H9 (cell line): ENCODE measurements around the gene PRR20D. TPM values are rescaled to one million over a fixed set of nuclear protein-coding genes. Genes with fewer than 3 reads are reported as not detected.
"Not testable (repeated sequence)": the region's sequence is repeated elsewhere in the genome, so short reads cannot be mapped to it uniquely, and the experiment has no call there.

Experiments
- DNase-seq: peaks from one replicate; pipeline ENCODE4 v3.0.0-alpha.2; 2017
- H2AFZ ChIP-seq: one replicate; pipeline ENCODE4 v1.6.1; 2013; ENCODE audit warnings: mild to moderate bottlenecking, low read length, control low read depth, moderate library complexity
- H2AK5ac ChIP-seq: 2 replicates; pipeline ENCODE4 v1.6.1; 2013; ENCODE audit warnings: low read length, control low read depth, mixed read lengths; ENCODE audit not compliant: insufficient read length
- H2BK120ac ChIP-seq: one replicate; pipeline ENCODE4 v1.6.1; 2013; ENCODE audit warnings: low read depth, mild to moderate bottlenecking, low read length, control low read depth, inconsistent platforms; ENCODE audit not compliant: poor library complexity, severe bottlenecking
- H2BK12ac ChIP-seq: 2 replicates; pipeline ENCODE4 v1.6.1; 2013; ENCODE audit warnings: low read length, control low read depth, mixed read lengths, low read depth; ENCODE audit not compliant: insufficient read length
- H2BK15ac ChIP-seq: 2 replicates; pipeline ENCODE4 v1.6.1; 2013; ENCODE audit warnings: low read depth, low read length, control low read depth
- H2BK20ac ChIP-seq: one replicate; pipeline ENCODE4 v1.6.1; 2013; ENCODE audit warnings: low read depth, mild to moderate bottlenecking, low read length, control low read depth, inconsistent platforms; ENCODE audit not compliant: poor library complexity, severe bottlenecking
- H2BK5ac ChIP-seq: 2 replicates; pipeline ENCODE4 v1.6.1; 2013; ENCODE audit warnings: low read length, control low read depth, mixed read lengths; ENCODE audit not compliant: insufficient read length
- H3K14ac ChIP-seq: 2 replicates; pipeline ENCODE4 v1.6.1; 2013; ENCODE audit warnings: low read length, control low read depth; ENCODE audit not compliant: insufficient read depth
- H3K18ac ChIP-seq: 2 replicates; pipeline ENCODE4 v1.6.1; 2013; ENCODE audit warnings: low read depth, mild to moderate bottlenecking, mixed read lengths, low read length, control low read depth; ENCODE audit not compliant: insufficient read length
- H3K23ac ChIP-seq: 2 replicates; pipeline ENCODE4 v1.6.1; 2013; ENCODE audit warnings: low read length, control low read depth, mixed read lengths, low read depth; ENCODE audit not compliant: insufficient read length
- H3K23me2 ChIP-seq: 2 replicates; pipeline ENCODE4 v1.6.1; 2013; ENCODE audit warnings: low read depth, mild to moderate bottlenecking, mixed read lengths, low read length, control low read depth; ENCODE audit not compliant: insufficient read length, poor library complexity, severe bottlenecking
- H3K27ac ChIP-seq: 2 replicates; pipeline ENCODE4 v1.5.1; 2013; ENCODE audit warnings: low read length, control low read depth, mixed read lengths, low read depth; ENCODE audit not compliant: insufficient read length
- H3K27me3 ChIP-seq: 2 replicates; pipeline ENCODE4 v1.6.1; 2013; ENCODE audit warnings: low read length, control low read depth, inconsistent platforms; ENCODE audit not compliant: insufficient read depth
- H3K4ac ChIP-seq: 2 replicates; pipeline ENCODE4 v1.6.1; 2013; ENCODE audit warnings: low read depth, mild to moderate bottlenecking, control low read depth, inconsistent platforms, low read length, moderate library complexity
- H3K4me1 ChIP-seq: 2 replicates; pipeline ENCODE4 v1.6.1; 2013; ENCODE audit warnings: low read length, control low read depth, inconsistent platforms; ENCODE audit not compliant: insufficient read depth
- H3K4me2 ChIP-seq: 2 replicates; pipeline ENCODE4 v1.6.1; 2013; ENCODE audit warnings: low read length, control low read depth, mixed read lengths; ENCODE audit not compliant: insufficient read length, insufficient read depth
- H3K56ac ChIP-seq: 2 replicates; pipeline ENCODE4 v1.6.1; 2013; ENCODE audit warnings: low read depth, mild to moderate bottlenecking, mixed read lengths, low read length, control low read depth; ENCODE audit not compliant: insufficient read length
- H3K79me1 ChIP-seq: 2 replicates; pipeline ENCODE4 v1.6.1; 2013; ENCODE audit warnings: low read depth, mild to moderate bottlenecking, moderate library complexity, low read length, control low read depth, inconsistent platforms; ENCODE audit not compliant: insufficient read depth, poor library complexity, severe bottlenecking
- H3K79me2 ChIP-seq: 2 replicates; pipeline ENCODE4 v1.6.1; 2013; ENCODE audit warnings: low read length, control low read depth, inconsistent platforms; ENCODE audit not compliant: insufficient read depth
- H3K9ac ChIP-seq: 2 replicates; pipeline ENCODE4 v1.6.1; 2013; ENCODE audit warnings: low read length, control low read depth, mixed read lengths; ENCODE audit not compliant: insufficient read length; ENCODE audit errors: extremely low read depth
- H3K9me3 ChIP-seq: one replicate; pipeline ENCODE4 v1.6.1; 2013; ENCODE audit warnings: low read depth, low read length, inconsistent platforms; ENCODE audit not compliant: control insufficient read depth
- H3T11ph ChIP-seq: one replicate; pipeline ENCODE4 v1.6.1; 2013; ENCODE audit warnings: mild to moderate bottlenecking, low read length, control low read depth, inconsistent platforms
- H4K20me1 ChIP-seq: one replicate; pipeline ENCODE4 v1.6.1; 2013; ENCODE audit not compliant: control insufficient read depth, insufficient read length, insufficient read depth
- H4K5ac ChIP-seq: 2 replicates; pipeline ENCODE4 v1.6.1; 2013; ENCODE audit warnings: low read depth, mild to moderate bottlenecking, mixed read lengths, low read length, control low read depth; ENCODE audit not compliant: insufficient read length
- H4K8ac ChIP-seq: replicated peaks from 2 replicates; pipeline ENCODE4 v1.6.1; 2013; ENCODE audit warnings: low read length, control low read depth, mixed read lengths, low read depth; ENCODE audit not compliant: insufficient read length
- H4K91ac ChIP-seq: 2 replicates; pipeline ENCODE4 v1.6.1; 2013; ENCODE audit warnings: low read depth, mild to moderate bottlenecking, moderate library complexity, mixed read lengths, low read length, control low read depth; ENCODE audit not compliant: insufficient read length
- H3K27ac Mint-ChIP-seq, 3 experiments: 2 replicates in 2 of 3; 3 replicates in 1 of 3; pipeline ENCODE4 v1.8.0; 2020 to 2021; ENCODE audit warnings: mixed read lengths in 3 of 3, mild to moderate bottlenecking in 1 of 3, moderate library complexity in 1 of 3
- H3K27me3 Mint-ChIP-seq: 2 replicates; pipeline ENCODE4 v1.8.0; 2021; ENCODE audit warnings: low read depth, mild to moderate bottlenecking, moderate library complexity, mixed read lengths
- H3K36me3 Mint-ChIP-seq, 3 experiments: 2 replicates in 2 of 3; 3 replicates in 1 of 3; pipeline ENCODE4 v1.8.0; 2020 to 2021; ENCODE audit warnings: low read depth in 3 of 3, mixed read lengths in 3 of 3; ENCODE audit not compliant: insufficient read depth in 1 of 3
- H3K4me1 Mint-ChIP-seq, 2 experiments: 2 replicates each; pipeline ENCODE4 v1.8.0; 2020; ENCODE audit warnings: mixed read lengths in 2 of 2
- H3K4me3 Mint-ChIP-seq, 2 experiments: 2 replicates in 1 of 2; 3 replicates in 1 of 2; pipeline ENCODE4 v1.8.0; 2020 to 2021; ENCODE audit warnings: mild to moderate bottlenecking in 2 of 2, mixed read lengths in 2 of 2, moderate library complexity in 1 of 2
- H3K9me3 Mint-ChIP-seq, 2 experiments: 2 replicates in 1 of 2; 3 replicates in 1 of 2; pipeline ENCODE4 v1.8.0; 2020; ENCODE audit warnings: mild to moderate bottlenecking in 2 of 2, mixed read lengths in 2 of 2, moderate library complexity in 1 of 2
- WGBS: extraction: QIAGEN DNeasy Blood & Tissue Kit; methylation state at CpG from one replicate; pipeline ENCODE4 v1.1.7; 2013; ENCODE audit warnings: missing lambda C conversion rate, low lambda C conversion rate, mixed read lengths; ENCODE audit not compliant: insufficient read length; ENCODE audit errors: extremely low coverage; 5-methylcytosine and 5-hydroxymethylcytosine counted together
- total RNA-seq: library from RNA; stranded (reverse); gene quantifications from 2 replicates; pipeline ENCODE4 v1.2.1, GENCODE V29; 2021
- TF ChIP-seq, protein P1 (sequence below): fragments of 200-600 bp; sonication (generic); conservative IDR thresholded peaks from 3 replicates; pipeline ENCODE4 v1.8.0; 2021; ENCODE audit warnings: antibody characterized with exemption, mild to moderate bottlenecking

PRR20D gene
- total RNA-seq, 1 experiment from 2014 or later = not detected

- H3K9me3 ChIP-seq = no peaks in the 10 kb centered on the region
- H3K4me1 ChIP-seq = no peaks in the 10 kb centered on the region
- H4K8ac ChIP-seq = no peak overlapping the region
- no peak overlapping the region for H3T11ph ChIP-seq
- no peak overlapping the region for H3K4me2 ChIP-seq
- no peak overlapping the region for H3K4me3 Mint-ChIP-seq
- H2BK120ac ChIP-seq = no peak overlapping the region
- H2BK5ac ChIP-seq = no peak overlapping the region
- no peaks in the 10 kb centered on the region for H3K79me2 ChIP-seq
- H3K23me2 ChIP-seq = no peaks in the 10 kb centered on the region
- H2BK15ac ChIP-seq = no peak overlapping the region
- no peaks in the 10 kb centered on the region for H3K79me1 ChIP-seq
- no peak overlapping the region for H2AFZ ChIP-seq
- H3K9ac ChIP-seq = no peak overlapping the region
- TF ChIP-seq, protein P1, sequence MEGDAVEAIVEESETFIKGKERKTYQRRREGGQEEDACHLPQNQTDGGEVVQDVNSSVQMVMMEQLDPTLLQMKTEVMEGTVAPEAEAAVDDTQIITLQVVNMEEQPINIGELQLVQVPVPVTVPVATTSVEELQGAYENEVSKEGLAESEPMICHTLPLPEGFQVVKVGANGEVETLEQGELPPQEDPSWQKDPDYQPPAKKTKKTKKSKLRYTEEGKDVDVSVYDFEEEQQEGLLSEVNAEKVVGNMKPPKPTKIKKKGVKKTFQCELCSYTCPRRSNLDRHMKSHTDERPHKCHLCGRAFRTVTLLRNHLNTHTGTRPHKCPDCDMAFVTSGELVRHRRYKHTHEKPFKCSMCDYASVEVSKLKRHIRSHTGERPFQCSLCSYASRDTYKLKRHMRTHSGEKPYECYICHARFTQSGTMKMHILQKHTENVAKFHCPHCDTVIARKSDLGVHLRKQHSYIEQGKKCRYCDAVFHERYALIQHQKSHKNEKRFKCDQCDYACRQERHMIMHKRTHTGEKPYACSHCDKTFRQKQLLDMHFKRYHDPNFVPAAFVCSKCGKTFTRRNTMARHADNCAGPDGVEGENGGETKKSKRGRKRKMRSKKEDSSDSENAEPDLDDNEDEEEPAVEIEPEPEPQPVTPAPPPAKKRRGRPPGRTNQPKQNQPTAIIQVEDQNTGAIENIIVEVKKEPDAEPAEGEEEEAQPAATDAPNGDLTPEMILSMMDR = no peak
- DNase-seq = no peak
- H3K56ac ChIP-seq = no peak overlapping the region
- no peak overlapping the region for H4K91ac ChIP-seq
- no peak overlapping the region for H4K5ac ChIP-seq
- no peaks in the 10 kb centered on the region for H3K4me1 Mint-ChIP-seq
- H3K27ac Mint-ChIP-seq = no peak overlapping the region
- H3K18ac ChIP-seq = no peak overlapping the region
- no peak overlapping the region for H2BK12ac ChIP-seq
- no peaks in the 10 kb centered on the region for H4K20me1 ChIP-seq
- no peaks in the 10 kb centered on the region for H3K27me3 ChIP-seq
- H3K27me3 Mint-ChIP-seq = no peaks in the 10 kb centered on the region
- H3K23ac ChIP-seq = no peak overlapping the region
- H3K9me3 Mint-ChIP-seq = 0 out of 5 replicates have a peak, but pooled peaks cover 0 to 2% of the 10 kb centered on the region in 2 experiments
- no peak overlapping the region for H3K27ac ChIP-seq
- H2BK20ac ChIP-seq = no peak overlapping the region
- no peak overlapping the region for H3K14ac ChIP-seq
- no CpG with 5 or more reads among the region's 5 CpGs for WGBS
- H3K36me3 Mint-ChIP-seq = no peaks in the 10 kb centered on the region; a peak in 1 of 7 replicates
- H2AK5ac ChIP-seq = no peak overlapping the region
- H3K4ac ChIP-seq = no peak overlapping the region
These were observed 21.4 kb upstream of the PRR20D start for GRCh38 chr13:57138988-57139387.

- not testable (repeated sequence) for H3K4ac ChIP-seq, H2BK5ac ChIP-seq, H3T11ph ChIP-seq, H3K79me2 ChIP-seq, H3K18ac ChIP-seq, H3K4me2 ChIP-seq, H3K9me3 Mint-ChIP-seq, H3K56ac ChIP-seq, H2AK5ac ChIP-seq, H3K9me3 ChIP-seq, H3K4me3 Mint-ChIP-seq, H4K20me1 ChIP-seq, H3K27me3 ChIP-seq, H2BK12ac ChIP-seq, H3K4me1 Mint-ChIP-seq, H3K79me1 ChIP-seq, H3K23me2 ChIP-seq, H3K36me3 Mint-ChIP-seq, H4K5ac ChIP-seq, H4K8ac ChIP-seq, H2BK120ac ChIP-seq, H3K14ac ChIP-seq, H2BK20ac ChIP-seq, H2BK15ac ChIP-seq, H3K27me3 Mint-ChIP-seq, H3K23ac ChIP-seq, H3K27ac Mint-ChIP-seq, DNase-seq, H3K9ac ChIP-seq, H3K27ac ChIP-seq, H4K91ac ChIP-seq, H3K4me1 ChIP-seq, H2AFZ ChIP-seq
- no CpG with 5 or more reads among the region's 18 CpGs for WGBS
These were observed 20.7 kb upstream of the PRR20D start for GRCh38 chr13:57139781-57140180.
